Fibroblast of lung (primary cell): ENCODE data around the gene PRKAG1. TPM values are rescaled to one million over a fixed set of nuclear protein-coding genes. Genes with fewer than 3 reads are reported as not detected.

Source experiments
- DNase-seq, 2 donors: peaks; one replicate each; pipeline versions ENCODE4 v3.0.0 to v3.0.0-alpha.2; 2010; ENCODE audit warnings: low read depth in 2 of 2
- H2AFZ ChIP-seq: 2 replicates; pipeline ENCODE4 v1.5.1; 2012; ENCODE audit warnings: low read length, control low read depth, inconsistent platforms
- H3K27ac ChIP-seq: 2 replicates; pipeline ENCODE4 v1.5.1; 2011; ENCODE audit warnings: low read length, control low read depth; ENCODE audit not compliant: insufficient read depth
- H3K27me3 ChIP-seq: 2 replicates; pipeline ENCODE4 v1.5.1; 2011; ENCODE audit warnings: mild to moderate bottlenecking, low read length; ENCODE audit not compliant: control insufficient read depth, insufficient read depth
- H3K36me3 ChIP-seq: 2 replicates; pipeline ENCODE4 v1.5.1; 2011; ENCODE audit warnings: low read length; ENCODE audit not compliant: control insufficient read depth, insufficient read depth
- H3K4me1 ChIP-seq: 2 replicates; pipeline ENCODE4 v1.5.1; 2011; ENCODE audit warnings: low read length; ENCODE audit not compliant: control insufficient read depth, insufficient read depth; ENCODE audit errors: extremely low read depth
- H3K4me2 ChIP-seq: 2 replicates; pipeline ENCODE4 v1.5.1; 2011; ENCODE audit warnings: low read length, control low read depth; ENCODE audit not compliant: insufficient read depth; ENCODE audit errors: extremely low read depth
- H3K4me3 ChIP-seq, 4 experiments: fragments of 200-600 bp in 1 of 4; sonication (generic) in 1 of 4; replicated peaks in 1 of 4; 2 replicates each; pipeline ENCODE4 v1.5.1; 2011 to 2016; ENCODE audit warnings: low read length in 4 of 4, low read depth in 3 of 4, mild to moderate bottlenecking in 3 of 4, control low read depth in 2 of 4, inconsistent platforms in 1 of 4, mixed read lengths in 1 of 4; ENCODE audit not compliant: insufficient read depth in 1 of 4; ENCODE audit errors: control extremely low read depth in 1 of 4
- H3K79me2 ChIP-seq: 2 replicates; pipeline ENCODE4 v1.5.1; 2012; ENCODE audit warnings: mild to moderate bottlenecking, low read length, inconsistent platforms; ENCODE audit not compliant: control insufficient read depth, insufficient read depth
- H3K9ac ChIP-seq: 2 replicates; pipeline ENCODE4 v1.5.1; 2011; ENCODE audit warnings: mild to moderate bottlenecking, low read length, control low read depth; ENCODE audit not compliant: insufficient read depth
- H3K9me3 ChIP-seq: 2 replicates; pipeline ENCODE4 v1.5.1; 2012; ENCODE audit warnings: low read depth, low read length; ENCODE audit not compliant: control insufficient read depth, insufficient read depth
- H4K20me1 ChIP-seq: 2 replicates; pipeline ENCODE4 v1.5.1; 2011; ENCODE audit warnings: low read length; ENCODE audit not compliant: control insufficient read depth, insufficient read depth; ENCODE audit errors: extremely low read depth
- EZH2 ChIP-seq: IDR thresholded peaks from 2 replicates; pipeline ENCODE4 v1.5.1; 2012; ENCODE audit warnings: low read length, control low read depth, mild to moderate bottlenecking; ENCODE audit errors: missing control alignments
- polyA plus RNA-seq, 2 donors: library from polyadenylated mRNA; depleted of rRNA in 1 of 2; stranded (reverse) in 1 of 2; unstranded in 1 of 2; fragments of >200 nt; gene quantifications; 2 replicates each; pipeline ENCODE4 v1.2.1, GENCODE V29; 2011 to 2012; ENCODE audit warnings: missing spikeins in 1 of 2
- total RNA-seq: library from RNA; depleted of rRNA; stranded (reverse); fragments of >200 nt; gene quantifications from 2 replicates; pipeline ENCODE4 v1.2.1, GENCODE V29; 2014
- TF ChIP-seq, protein P1 (sequence below), 2 donors: IDR thresholded peaks in 1 of 2; conservative IDR thresholded peaks in 1 of 2; 1 replicate in 1 of 2; 2 replicates in 1 of 2; pipeline ENCODE4 v1.5.1; 2011 to 2012; ENCODE audit warnings: low read length in 2 of 2, control low read depth in 1 of 2, inconsistent platforms in 1 of 2, low read depth in 1 of 2, mild to moderate bottlenecking in 1 of 2

Gene PRKAG1
- total and polyA plus RNA-seq, 2 donors (not counting 1 experiment from before 2014, with no cell fraction given): 76.5 to 110 TPM

GRCh38 chr12:49013428-49013827 lies 5.1 kb downstream of the PRKAG1 start:
- Histone ChIP-seq H3K27me3 (no peaks in the 10 kb centered on the region), H3K36me3 (peaks cover 6% of the 10 kb centered on the region), H3K27ac (no peak overlapping the region), H4K20me1 (no peaks in the 10 kb centered on the region), H3K9ac (no peak overlapping the region), H3K4me2 (no peak overlapping the region), H3K79me2 (peaks cover 20% of the 10 kb centered on the region), H3K4me1 (no peaks in the 10 kb centered on the region), H2AFZ (no peak overlapping the region), H3K4me3 (no peak overlapping the region), H3K9me3 (no peaks in the 10 kb centered on the region)
- no peak for DNase-seq
- TF ChIP-seq, protein P1, sequence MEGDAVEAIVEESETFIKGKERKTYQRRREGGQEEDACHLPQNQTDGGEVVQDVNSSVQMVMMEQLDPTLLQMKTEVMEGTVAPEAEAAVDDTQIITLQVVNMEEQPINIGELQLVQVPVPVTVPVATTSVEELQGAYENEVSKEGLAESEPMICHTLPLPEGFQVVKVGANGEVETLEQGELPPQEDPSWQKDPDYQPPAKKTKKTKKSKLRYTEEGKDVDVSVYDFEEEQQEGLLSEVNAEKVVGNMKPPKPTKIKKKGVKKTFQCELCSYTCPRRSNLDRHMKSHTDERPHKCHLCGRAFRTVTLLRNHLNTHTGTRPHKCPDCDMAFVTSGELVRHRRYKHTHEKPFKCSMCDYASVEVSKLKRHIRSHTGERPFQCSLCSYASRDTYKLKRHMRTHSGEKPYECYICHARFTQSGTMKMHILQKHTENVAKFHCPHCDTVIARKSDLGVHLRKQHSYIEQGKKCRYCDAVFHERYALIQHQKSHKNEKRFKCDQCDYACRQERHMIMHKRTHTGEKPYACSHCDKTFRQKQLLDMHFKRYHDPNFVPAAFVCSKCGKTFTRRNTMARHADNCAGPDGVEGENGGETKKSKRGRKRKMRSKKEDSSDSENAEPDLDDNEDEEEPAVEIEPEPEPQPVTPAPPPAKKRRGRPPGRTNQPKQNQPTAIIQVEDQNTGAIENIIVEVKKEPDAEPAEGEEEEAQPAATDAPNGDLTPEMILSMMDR (conservative IDR thresholded peaks at IDR 0.05 in 1 of 2, IDR thresholded peaks at IDR 0.05 in 1 of 2; ENCODE audit: low read depth in 1 of 2, low read length in 2 of 2): no peak
- no peak for TF ChIP-seq EZH2

- Histone ChIP-seq H3K9ac (no peak overlapping the region), H3K9me3 (no peaks in the 10 kb centered on the region), H3K4me2 (no peak overlapping the region), H3K27ac (no peak overlapping the region), H3K79me2 (peaks cover 19% of the 10 kb centered on the region), H4K20me1 (no peaks in the 10 kb centered on the region), H3K4me1 (no peaks in the 10 kb centered on the region), H3K27me3 (no peaks in the 10 kb centered on the region), H2AFZ (no peak overlapping the region), H3K4me3 (no peak overlapping the region), H3K36me3 (peaks cover 6% of the 10 kb centered on the region)
- DNase-seq: peak in 1 of 2 donors; percentile 27
- TF ChIP-seq, protein P1 (conservative IDR thresholded peaks at IDR 0.05 in 1 of 2, IDR thresholded peaks at IDR 0.05 in 1 of 2; ENCODE audit: low read depth in 1 of 2, low read length in 2 of 2): no peak
- no peak for TF ChIP-seq EZH2
Measured at GRCh38 chr12:49012739-49013138, 5.8 kb downstream of the PRKAG1 start.

DNA sequence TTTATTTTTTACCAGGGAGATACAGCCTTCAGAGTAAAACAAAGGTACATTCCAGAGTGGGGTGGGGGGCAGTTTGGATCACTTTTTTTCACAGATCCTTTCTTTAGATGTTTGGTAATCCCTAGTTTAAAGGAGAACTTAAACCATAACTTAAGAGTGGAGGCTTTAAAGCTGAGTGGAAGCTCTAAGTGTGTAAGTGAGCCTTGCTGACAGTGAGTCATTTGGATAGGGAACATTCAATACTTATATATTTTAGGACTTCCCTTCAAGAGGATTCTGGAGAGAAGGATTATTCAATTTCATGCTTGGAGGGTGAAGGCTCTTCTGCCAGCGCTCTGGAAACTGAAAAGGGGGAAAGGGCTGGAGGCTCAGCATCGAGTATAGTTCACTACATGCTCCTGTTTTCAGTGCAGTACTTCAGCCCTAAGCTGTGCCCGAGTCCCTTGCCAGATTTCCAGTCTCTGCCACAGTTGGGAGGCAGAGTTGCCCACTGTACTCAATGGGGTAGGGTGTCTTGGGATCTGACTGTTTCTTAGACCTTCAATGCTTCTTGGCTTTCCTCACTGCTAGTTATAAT lies 8.4 kb downstream of the PRKAG1 start:
- Histone ChIP-seq H2AFZ (no peak overlapping the region), H3K9me3 (no peaks in the 10 kb centered on the region), H3K27me3 (no peaks in the 10 kb centered on the region), H3K4me3 (no peak overlapping the region), H3K79me2 (peaks cover 5% of the 10 kb centered on the region), H3K4me1 (no peaks in the 10 kb centered on the region), H3K9ac (no peak overlapping the region), H3K4me2 (no peak overlapping the region), H4K20me1 (no peaks in the 10 kb centered on the region), H3K36me3 (peaks cover 9% of the 10 kb centered on the region), H3K27ac (no peak overlapping the region)
- DNase-seq: peak in 1 of 2 donors; percentile 13
- TF ChIP-seq, protein P1 (conservative IDR thresholded peaks at IDR 0.05 in 1 of 2, IDR thresholded peaks at IDR 0.05 in 1 of 2; ENCODE audit: low read depth in 1 of 2, low read length in 2 of 2): no peak
- TF ChIP-seq EZH2: no peak
